DMS153 treated with DMSO at 0.1 percent for 48 hours (cell line): ENCODE results near the gene TCF7L1.
"Not testable (repeated sequence)": the region's sequence is repeated elsewhere in the genome, so short reads cannot be mapped to it uniquely, and the experiment has no call there.

ENCODE experiments used
- DNase-seq: peaks from one replicate; lab custom pipeline; 2025; ENCODE audit not compliant: unreplicated experiment; lab: John Stamatoyannopoulos, UW

The TCF7L1 gene

GRCh38 chr2:85132834-85133637 lies at the start of gene TCF7L1:
TCF7L1 (plus strand) TSS chr2:85133392; CDS start chr2:85133685, 293 bp downstream.
- DNase-seq = peak; percentile 19

DNA sequence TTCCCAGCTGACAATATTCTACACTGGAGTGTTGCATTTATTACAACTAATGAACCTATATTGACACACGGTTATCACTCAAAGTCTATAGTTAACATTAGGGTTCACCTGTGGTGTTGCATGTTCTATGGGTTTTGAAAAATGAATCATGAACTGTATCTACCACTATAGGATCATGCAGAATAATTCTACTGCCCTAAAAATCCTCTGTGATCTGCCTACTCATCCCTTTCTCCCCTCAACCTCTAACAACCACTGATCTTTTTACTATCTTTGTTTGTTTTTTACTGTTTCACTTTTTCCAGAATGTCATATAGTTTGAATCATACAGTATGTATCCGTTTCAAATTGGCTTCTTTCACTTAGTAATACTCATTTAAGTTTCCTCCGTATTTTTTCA lies 47.6 kb upstream of the TCF7L1 start:
- no peak for DNase-seq

DNA sequence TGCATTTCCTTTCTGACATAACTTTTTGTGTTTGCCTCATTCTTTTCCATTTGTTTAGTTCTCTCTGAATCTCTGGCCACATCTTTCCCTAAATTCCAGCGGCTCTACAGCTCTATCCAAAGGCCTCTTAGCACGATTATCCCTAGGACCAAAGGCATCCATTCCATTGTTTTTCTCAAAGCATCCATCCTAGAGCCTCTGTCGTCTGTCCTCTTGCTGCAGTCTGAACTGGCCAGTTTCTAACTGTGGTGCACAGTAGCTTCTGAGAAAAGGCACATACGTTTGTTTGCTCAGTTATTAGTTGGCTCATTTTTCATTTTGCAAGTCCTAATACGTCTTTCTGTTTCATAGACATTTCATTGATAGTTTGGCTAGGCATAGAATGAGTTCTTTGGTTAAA lies 45.7 kb upstream of the TCF7L1 start:
- DNase-seq = no peak

DNA sequence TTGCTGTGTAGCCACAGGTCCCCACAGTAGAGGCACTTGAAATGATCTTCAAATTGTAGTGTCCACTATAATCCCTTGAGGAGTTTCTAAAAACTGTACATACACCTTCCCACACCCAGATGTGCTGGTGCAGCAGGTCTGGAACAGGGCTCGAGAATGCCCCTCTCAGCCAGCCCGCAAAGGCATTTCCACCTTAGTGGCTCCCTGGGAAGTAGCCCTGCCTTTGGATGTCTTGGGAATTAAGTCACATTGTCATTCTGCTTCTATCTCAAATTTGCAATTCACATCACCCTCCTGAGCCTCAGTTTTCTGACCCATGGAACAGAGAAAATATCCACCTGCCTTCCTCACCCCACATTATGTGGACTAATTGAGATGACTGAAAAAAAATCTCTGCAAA lies 44.3 kb upstream of the TCF7L1 start:
- no peak for DNase-seq

- DNase-seq = no peak
Observed at GRCh38 chr2:85089585-85089984, 43.6 kb upstream of the TCF7L1 start.

DNA sequence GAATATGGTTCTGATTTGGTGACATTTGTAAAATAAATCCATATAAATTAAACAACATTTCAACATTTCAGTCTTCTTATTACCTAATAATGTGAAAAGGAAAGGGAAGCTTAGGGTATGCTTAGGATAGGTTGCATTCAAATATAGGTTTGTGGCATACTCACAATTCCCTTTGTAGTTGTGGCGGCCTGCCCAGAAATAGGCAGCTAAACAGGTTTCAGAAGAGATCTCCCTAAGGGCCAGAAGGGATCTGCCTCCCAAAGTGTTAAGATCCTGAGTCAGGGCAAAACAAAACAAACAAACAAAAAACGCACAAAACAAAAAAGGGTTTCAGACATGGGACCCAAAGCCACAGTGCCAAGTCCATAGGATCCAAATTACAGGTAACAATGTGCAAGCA lies 41.4 kb upstream of the TCF7L1 start:
- DNase-seq = no peak

- DNase-seq = no peak
Observed at GRCh38 chr2:85095094-85095493, 38.1 kb upstream of the TCF7L1 start.

DNA sequence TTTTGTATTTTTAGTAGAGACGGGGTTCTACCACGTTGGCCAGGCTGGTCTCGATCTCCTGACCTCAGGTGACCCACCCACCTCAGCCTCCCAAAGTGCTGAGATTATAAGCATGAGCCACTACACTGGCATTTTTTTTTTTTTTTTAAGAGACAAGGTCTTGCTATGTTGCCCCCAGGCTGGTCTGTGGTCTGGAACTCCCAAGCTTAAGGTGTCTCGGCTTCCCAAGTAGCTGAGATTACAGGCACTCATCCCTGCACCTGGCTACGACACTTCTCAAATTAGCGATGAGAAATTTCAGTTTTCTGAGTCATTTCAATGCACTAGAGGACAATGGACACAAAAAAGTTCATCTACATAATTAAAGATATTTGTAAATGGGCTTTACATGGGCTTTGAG lies 36.6 kb upstream of the TCF7L1 start:
- no peak for DNase-seq

DNA sequence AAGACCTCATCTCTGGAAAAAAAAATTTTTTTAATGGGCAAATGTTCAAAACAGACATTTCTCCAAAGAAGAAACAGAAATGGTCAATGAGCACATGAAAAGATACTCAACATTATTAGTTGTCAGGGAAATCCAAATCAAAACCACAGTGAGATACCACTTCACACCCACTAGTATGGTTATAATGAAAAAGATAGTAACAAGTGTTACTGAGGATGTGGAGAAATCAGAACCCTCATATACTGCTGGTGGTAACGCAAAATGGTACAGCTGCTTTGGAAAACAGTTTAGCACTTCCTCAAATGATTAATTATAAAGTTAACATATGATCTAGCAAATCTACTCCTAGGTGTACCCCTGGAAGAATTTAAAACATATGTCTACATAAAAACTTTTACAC lies 29.0 kb upstream of the TCF7L1 start:
- DNase-seq = no peak

GRCh38 chr2:85106489-85107180 lies 26.6 kb upstream of the TCF7L1 start:
- no peak for DNase-seq

- no peak for DNase-seq
Observed at GRCh38 chr2:85110991-85111560, 22.1 kb upstream of the TCF7L1 start.

DNA sequence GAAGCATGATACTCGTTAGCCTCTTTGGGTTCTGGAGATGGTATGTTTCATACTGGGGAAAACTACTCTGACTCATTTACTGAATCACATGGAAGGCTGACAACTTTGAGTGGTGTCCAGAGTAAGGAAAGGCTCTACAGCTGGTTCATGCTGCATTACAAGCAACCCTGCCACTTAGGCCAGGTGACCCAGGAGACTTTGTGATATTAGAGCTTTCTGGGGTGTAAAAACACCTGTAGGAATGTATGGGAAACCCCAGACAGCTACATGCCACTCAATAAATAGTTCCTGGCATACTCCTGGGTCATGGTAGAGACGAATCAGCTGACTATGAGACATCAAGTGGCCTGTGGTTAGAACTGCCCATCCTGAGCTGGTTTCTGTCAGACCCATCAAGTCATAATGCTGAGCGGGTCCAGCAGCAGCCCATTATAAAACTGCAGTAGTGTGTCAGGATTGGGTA lies 21.3 kb upstream of the TCF7L1 start:
- DNase-seq = no peak

- DNase-seq = no peak
Observed at GRCh38 chr2:85112906-85113625, 20.1 kb upstream of the TCF7L1 start.

GRCh38 chr2:85114586-85115330 lies 18.4 kb upstream of the TCF7L1 start:
- DNase-seq = no peak

DNA sequence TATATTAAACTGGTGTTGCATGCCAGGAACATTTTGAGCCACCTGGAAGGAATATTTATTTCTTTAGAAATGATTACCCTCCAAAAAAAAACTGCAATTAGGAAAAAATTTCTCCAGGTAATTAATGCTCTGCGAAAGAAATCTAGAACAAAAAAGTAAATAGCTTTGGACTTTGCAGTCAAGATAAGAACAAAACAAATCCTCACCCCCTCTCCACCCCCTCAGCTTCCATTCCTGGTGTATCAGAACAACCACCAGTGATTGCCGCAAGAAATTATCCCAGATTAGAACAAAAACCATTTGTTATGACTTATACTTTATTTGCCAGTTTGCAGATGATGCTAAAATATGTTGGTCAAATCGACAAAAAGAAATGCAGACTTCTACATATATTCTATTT lies 17.0 kb upstream of the TCF7L1 start:
- no peak for DNase-seq

GRCh38 chr2:85119900-85120299 lies 13.3 kb upstream of the TCF7L1 start:
- no peak for DNase-seq

DNA sequence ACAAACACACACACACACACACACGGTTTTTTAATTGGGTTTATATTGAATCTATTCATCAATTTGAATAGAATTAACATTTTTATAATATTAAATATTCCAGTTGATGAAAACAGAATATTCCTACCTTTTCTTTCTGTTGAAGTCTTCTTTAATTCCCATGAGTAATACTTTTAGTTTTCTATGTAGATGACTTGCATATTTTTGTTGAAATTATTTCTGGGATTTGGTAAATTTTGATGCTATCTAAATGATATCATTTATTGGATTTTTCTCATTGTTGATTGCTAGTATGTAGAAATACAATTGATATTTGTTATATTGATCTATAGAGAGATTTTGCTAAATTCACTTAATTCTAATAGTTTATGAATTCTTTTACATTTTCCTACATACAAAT lies 12.8 kb upstream of the TCF7L1 start:
- DNase-seq = no peak

- DNase-seq = not testable (repeated sequence)
Observed at GRCh38 chr2:85126462-85126861, 6.7 kb upstream of the TCF7L1 start.

GRCh38 chr2:85129861-85130260 lies 3.3 kb upstream of the TCF7L1 start:
- no peak for DNase-seq

- DNase-seq = no peak
Observed at GRCh38 chr2:85130407-85130806, 2.8 kb upstream of the TCF7L1 start.

DNA sequence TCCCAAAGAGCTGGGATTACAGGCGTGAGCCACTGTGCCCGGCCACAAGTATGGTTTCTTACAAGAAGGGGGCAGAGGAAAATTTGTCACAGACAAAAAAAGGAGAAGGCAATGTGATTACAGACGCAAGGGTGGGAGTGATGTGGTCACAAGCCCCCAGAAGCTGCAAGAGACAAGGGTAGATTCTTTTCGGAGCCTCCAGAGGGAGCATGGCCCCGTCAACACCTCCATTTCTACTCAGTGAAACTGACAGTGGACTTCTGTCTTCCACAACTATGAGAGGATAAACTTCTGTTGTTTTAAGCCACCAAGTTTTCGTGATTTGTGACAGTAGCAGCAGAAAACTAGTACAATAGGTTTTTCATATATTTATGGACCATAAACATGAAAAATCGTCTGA lies 2.1 kb upstream of the TCF7L1 start:
- no peak for DNase-seq
